Measurements from ENCODE around the gene UBR3. TPM values are rescaled to one million over a fixed set of nuclear protein-coding genes. Genes with fewer than 3 reads are reported as not detected.

The UBR3 gene
- polyA plus RNA-seq, 1 donor from 2014 or later: 75.2 TPM

DNA sequence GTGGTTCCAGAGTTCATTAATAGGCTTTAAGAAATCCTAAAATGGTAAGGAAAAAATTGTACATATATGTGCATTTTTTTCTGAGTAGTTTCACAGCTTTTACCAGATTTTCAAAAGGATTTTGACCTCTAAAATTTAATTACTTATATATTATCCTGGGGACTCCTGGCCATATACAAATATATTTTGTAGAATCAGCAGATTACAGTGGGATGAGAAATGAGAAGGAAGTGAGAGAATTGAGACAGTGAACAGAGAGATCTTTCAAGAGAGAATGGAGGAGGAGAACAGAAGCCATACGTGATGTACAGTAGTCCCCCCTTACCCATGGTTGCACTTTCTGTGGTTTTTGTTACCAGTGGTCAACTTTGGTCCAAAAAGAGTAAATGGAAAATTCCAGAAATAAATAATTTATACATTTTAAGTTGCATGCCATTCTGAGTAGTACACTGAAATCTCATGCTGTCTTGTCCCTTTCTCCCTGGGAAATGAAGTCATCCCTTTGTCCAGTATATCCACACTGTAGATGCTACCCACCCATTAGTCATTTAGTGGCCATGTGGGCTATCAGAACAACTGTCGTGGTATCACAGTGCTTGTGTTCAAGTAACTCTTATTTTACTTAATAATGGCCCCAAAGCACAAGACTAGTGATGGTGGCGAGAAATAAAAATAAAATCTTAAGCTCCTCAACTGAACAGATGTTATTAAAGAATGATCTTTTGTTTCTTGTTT is 220.2 kb downstream of the UBR3 start:
- Histone ChIP-seq H3K9me2 (ENCODE audit: insufficient read depth, low read length) (no peaks in the 10 kb centered on the region), H3K9ac (ENCODE audit: low read length) (no peak overlapping the region), H3K4me3 (ENCODE audit: low read length) (no peak overlapping the region), H3K4me2 (ENCODE audit: low read length) (no peak overlapping the region), H3K36me3 (ENCODE audit: insufficient read depth, low read length) (no peaks in the 10 kb centered on the region), H3K79me2 (replicated peaks; ENCODE audit: insufficient read depth, low read length) (no peaks in the 10 kb centered on the region), H4K20me1 (ENCODE audit: insufficient read depth) (no peaks in the 10 kb centered on the region), H3F3A (ENCODE audit: insufficient read depth, low read length, poor library complexity, severe bottlenecking) (no peaks in the 10 kb centered on the region), H3K9me3 (ENCODE audit: low read length) (no peaks in the 10 kb centered on the region), H3K27ac (ENCODE audit: low read length) (no peak overlapping the region), H3K27me3 (ENCODE audit: insufficient read depth, low read depth, low read length) (no peaks in the 10 kb centered on the region), H2AFZ (ENCODE audit: low read depth, low read length) (no peak overlapping the region)
- no peak for TF ChIP-seq SMC3 (conservative IDR thresholded peaks at IDR 0.05; ENCODE audit: poor library complexity)
- TF ChIP-seq EP300 (conservative IDR thresholded peaks at IDR 0.05; ENCODE audit: poor library complexity, severe bottlenecking): no peak
- TF ChIP-seq RAD21 (conservative IDR thresholded peaks at IDR 0.05): no peak
- no peak for TF ChIP-seq TAF1 (IDR thresholded peaks at IDR 0.05; ENCODE audit: low read depth)
- TF ChIP-seq, protein P1, sequence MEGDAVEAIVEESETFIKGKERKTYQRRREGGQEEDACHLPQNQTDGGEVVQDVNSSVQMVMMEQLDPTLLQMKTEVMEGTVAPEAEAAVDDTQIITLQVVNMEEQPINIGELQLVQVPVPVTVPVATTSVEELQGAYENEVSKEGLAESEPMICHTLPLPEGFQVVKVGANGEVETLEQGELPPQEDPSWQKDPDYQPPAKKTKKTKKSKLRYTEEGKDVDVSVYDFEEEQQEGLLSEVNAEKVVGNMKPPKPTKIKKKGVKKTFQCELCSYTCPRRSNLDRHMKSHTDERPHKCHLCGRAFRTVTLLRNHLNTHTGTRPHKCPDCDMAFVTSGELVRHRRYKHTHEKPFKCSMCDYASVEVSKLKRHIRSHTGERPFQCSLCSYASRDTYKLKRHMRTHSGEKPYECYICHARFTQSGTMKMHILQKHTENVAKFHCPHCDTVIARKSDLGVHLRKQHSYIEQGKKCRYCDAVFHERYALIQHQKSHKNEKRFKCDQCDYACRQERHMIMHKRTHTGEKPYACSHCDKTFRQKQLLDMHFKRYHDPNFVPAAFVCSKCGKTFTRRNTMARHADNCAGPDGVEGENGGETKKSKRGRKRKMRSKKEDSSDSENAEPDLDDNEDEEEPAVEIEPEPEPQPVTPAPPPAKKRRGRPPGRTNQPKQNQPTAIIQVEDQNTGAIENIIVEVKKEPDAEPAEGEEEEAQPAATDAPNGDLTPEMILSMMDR (IDR thresholded peaks at IDR 0.05; ENCODE audit: poor library complexity, severe bottlenecking): no peak
- no peak for TF ChIP-seq POLR2AphosphoS5 (IDR thresholded peaks at IDR 0.05)
- TF ChIP-seq, protein P2, sequence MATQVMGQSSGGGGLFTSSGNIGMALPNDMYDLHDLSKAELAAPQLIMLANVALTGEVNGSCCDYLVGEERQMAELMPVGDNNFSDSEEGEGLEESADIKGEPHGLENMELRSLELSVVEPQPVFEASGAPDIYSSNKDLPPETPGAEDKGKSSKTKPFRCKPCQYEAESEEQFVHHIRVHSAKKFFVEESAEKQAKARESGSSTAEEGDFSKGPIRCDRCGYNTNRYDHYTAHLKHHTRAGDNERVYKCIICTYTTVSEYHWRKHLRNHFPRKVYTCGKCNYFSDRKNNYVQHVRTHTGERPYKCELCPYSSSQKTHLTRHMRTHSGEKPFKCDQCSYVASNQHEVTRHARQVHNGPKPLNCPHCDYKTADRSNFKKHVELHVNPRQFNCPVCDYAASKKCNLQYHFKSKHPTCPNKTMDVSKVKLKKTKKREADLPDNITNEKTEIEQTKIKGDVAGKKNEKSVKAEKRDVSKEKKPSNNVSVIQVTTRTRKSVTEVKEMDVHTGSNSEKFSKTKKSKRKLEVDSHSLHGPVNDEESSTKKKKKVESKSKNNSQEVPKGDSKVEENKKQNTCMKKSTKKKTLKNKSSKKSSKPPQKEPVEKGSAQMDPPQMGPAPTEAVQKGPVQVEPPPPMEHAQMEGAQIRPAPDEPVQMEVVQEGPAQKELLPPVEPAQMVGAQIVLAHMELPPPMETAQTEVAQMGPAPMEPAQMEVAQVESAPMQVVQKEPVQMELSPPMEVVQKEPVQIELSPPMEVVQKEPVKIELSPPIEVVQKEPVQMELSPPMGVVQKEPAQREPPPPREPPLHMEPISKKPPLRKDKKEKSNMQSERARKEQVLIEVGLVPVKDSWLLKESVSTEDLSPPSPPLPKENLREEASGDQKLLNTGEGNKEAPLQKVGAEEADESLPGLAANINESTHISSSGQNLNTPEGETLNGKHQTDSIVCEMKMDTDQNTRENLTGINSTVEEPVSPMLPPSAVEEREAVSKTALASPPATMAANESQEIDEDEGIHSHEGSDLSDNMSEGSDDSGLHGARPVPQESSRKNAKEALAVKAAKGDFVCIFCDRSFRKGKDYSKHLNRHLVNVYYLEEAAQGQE (IDR thresholded peaks at IDR 0.05; ENCODE audit: borderline replicate concordance): no peak
- no peak for TF ChIP-seq MXI1 (conservative IDR thresholded peaks at IDR 0.05; ENCODE audit: poor library complexity, severe bottlenecking)
- no peak for TF ChIP-seq EZH2 (IDR thresholded peaks at IDR 0.05; ENCODE audit: borderline replicate concordance, insufficient read depth, low read length, poor library complexity, severe bottlenecking)

DNA sequence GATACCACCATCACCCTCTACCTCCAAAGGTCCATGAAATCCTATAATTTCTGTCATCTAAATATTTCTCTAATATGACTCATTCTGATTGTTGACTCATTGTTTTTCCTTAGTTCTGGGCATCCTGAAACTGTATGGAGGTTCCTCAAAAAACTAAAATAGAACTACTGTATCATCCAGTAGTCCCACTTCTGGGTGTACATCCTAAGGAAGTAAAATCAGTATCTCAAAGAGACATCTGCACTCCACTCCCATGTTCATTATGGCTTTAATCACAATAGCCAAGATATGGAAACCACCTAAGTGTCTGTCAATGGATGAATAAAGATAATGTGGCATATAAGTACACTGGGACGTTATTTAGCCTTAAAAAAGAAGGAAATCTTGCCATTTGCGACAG is 224.9 kb downstream of the UBR3 start:
- Histone ChIP-seq H3K4me3 (ENCODE audit: low read length) (no peak overlapping the region), H3K9ac (ENCODE audit: low read length) (no peak overlapping the region), H3K27ac (ENCODE audit: low read length) (no peak overlapping the region), H3K4me2 (ENCODE audit: low read length) (no peak overlapping the region), H3K36me3 (ENCODE audit: insufficient read depth, low read length) (no peaks in the 10 kb centered on the region), H2AFZ (ENCODE audit: low read depth, low read length) (no peak overlapping the region), H3K9me3 (ENCODE audit: low read length) (no peaks in the 10 kb centered on the region), H3F3A (ENCODE audit: insufficient read depth, low read length, poor library complexity, severe bottlenecking) (no peaks in the 10 kb centered on the region), H3K9me2 (ENCODE audit: insufficient read depth, low read length) (no peaks in the 10 kb centered on the region), H4K20me1 (ENCODE audit: insufficient read depth) (no peaks in the 10 kb centered on the region), H3K79me2 (replicated peaks; ENCODE audit: insufficient read depth, low read length) (no peaks in the 10 kb centered on the region), H3K27me3 (ENCODE audit: insufficient read depth, low read depth, low read length) (no peaks in the 10 kb centered on the region)
- TF ChIP-seq POLR2AphosphoS5 (IDR thresholded peaks at IDR 0.05): no peak
- TF ChIP-seq EP300 (conservative IDR thresholded peaks at IDR 0.05; ENCODE audit: poor library complexity, severe bottlenecking): no peak
- no peak for TF ChIP-seq TAF1 (IDR thresholded peaks at IDR 0.05; ENCODE audit: low read depth)
- no peak for TF ChIP-seq SMC3 (conservative IDR thresholded peaks at IDR 0.05; ENCODE audit: poor library complexity)
- no peak for TF ChIP-seq MXI1 (conservative IDR thresholded peaks at IDR 0.05; ENCODE audit: poor library complexity, severe bottlenecking)
- TF ChIP-seq, protein P1 (IDR thresholded peaks at IDR 0.05; ENCODE audit: poor library complexity, severe bottlenecking): no peak
- no peak for TF ChIP-seq EZH2 (IDR thresholded peaks at IDR 0.05; ENCODE audit: borderline replicate concordance, insufficient read depth, low read length, poor library complexity, severe bottlenecking)
- no peak for TF ChIP-seq RAD21 (conservative IDR thresholded peaks at IDR 0.05)
- TF ChIP-seq, protein P2 (IDR thresholded peaks at IDR 0.05; ENCODE audit: borderline replicate concordance): no peak
